Ascending aorta (tissue), 2 donors: ENCODE data around the gene SLC30A2. TPM values are rescaled to one million over a fixed set of nuclear protein-coding genes. Genes with fewer than 3 reads are reported as not detected.

Experiments used
- DNase-seq, 2 donors: peaks; one replicate each; pipeline ENCODE4 v3.0.0-alpha.2; 2019; ENCODE audit warnings: low spot score in 2 of 2
- H3K27ac ChIP-seq, 2 donors: fragments of 200-600 bp; sonication (generic); one replicate each; pipeline ENCODE4 v1.5.1; 2016 to 2017; ENCODE audit warnings: mild to moderate bottlenecking in 1 of 2
- H3K27me3 ChIP-seq: fragments of 200-600 bp; sonication (generic); one replicate; pipeline ENCODE4 v1.5.1; 2017
- H3K36me3 ChIP-seq, 2 donors: fragments of 200-600 bp; sonication (generic); one replicate each; pipeline ENCODE4 v1.5.1; 2016
- H3K4me1 ChIP-seq, 2 donors: fragments of 200-600 bp; sonication (generic); one replicate each; pipeline ENCODE4 v1.5.1; 2016 to 2017; ENCODE audit warnings: mild to moderate bottlenecking in 1 of 2
- H3K4me3 ChIP-seq, 2 donors: fragments of 200-600 bp; sonication (generic); one replicate each; pipeline ENCODE4 v1.5.1; 2016 to 2017; ENCODE audit warnings: mild to moderate bottlenecking in 1 of 2
- H3K9me3 ChIP-seq, 2 donors: fragments of 200-600 bp; sonication (generic); one replicate each; pipeline ENCODE4 v1.5.1; 2016
- CTCF ChIP-seq, 3 experiments: fragments of 200-600 bp in 2 of 3; fragments of 450-650 bp in 1 of 3; sonication (generic) in 2 of 3; IDR thresholded peaks; one replicate each; pipeline ENCODE4 v1.5.1; 2016 to 2019; ENCODE audit warnings: antibody characterized with exemption in 3 of 3, mild to moderate bottlenecking in 1 of 3, moderate library complexity in 1 of 3
- intact Hi-C: fragments of 100-400 bp; cut with DNase I; formaldehyde crosslinking; loops from one replicate; pipeline ENCODE4 v1.15.1; 2023
- total RNA-seq: library from RNA; depleted of rRNA; stranded (reverse); fragments of >200 nt; gene quantifications from one replicate; pipeline ENCODE4 v1.1.0, GENCODE V29; 2016

Gene SLC30A2
- total RNA-seq, 1 donor from 2014 or later: not detected

- Histone ChIP-seq H3K36me3 (no peaks in the 10 kb centered on the region), H3K9me3 (no peaks in the 10 kb centered on the region), H3K27me3 (no peaks in the 10 kb centered on the region), H3K4me3 (no peak overlapping the region), H3K27ac (no peak overlapping the region), H3K4me1 (no peaks in the 10 kb centered on the region)
- TF ChIP-seq CTCF (IDR thresholded peaks at IDR 0.05): no peak
- intact Hi-C loops: no loop called here
- DNase-seq: no peak
These were observed 17.4 kb downstream of the SLC30A2 start for GRCh38 chr1:26028490-26028980.

GRCh38 chr1:26027716-26028489 is 18.0 kb downstream of the SLC30A2 start:
- no peak overlapping the region for H3K4me3 ChIP-seq
- no peak for DNase-seq
- TF ChIP-seq CTCF (IDR thresholded peaks at IDR 0.05): no peak
- H3K9me3 ChIP-seq: no peaks in the 10 kb centered on the region
- no peaks in the 10 kb centered on the region for H3K36me3 ChIP-seq
- intact Hi-C loops: no loop called here
- H3K27me3 ChIP-seq: no peaks in the 10 kb centered on the region
- no peaks in the 10 kb centered on the region for H3K4me1 ChIP-seq
- H3K27ac ChIP-seq: no peak overlapping the region

GRCh38 chr1:26025517-26025916 is 20.4 kb downstream of the SLC30A2 start:
- Histone ChIP-seq H3K4me1 (peaks cover 0 to 6% of the 10 kb centered on the region in 2 donors), H3K27ac (no peak overlapping the region), H3K9me3 (no peaks in the 10 kb centered on the region), H3K27me3 (no peaks in the 10 kb centered on the region), H3K36me3 (no peaks in the 10 kb centered on the region), H3K4me3 (no peak overlapping the region)
- no peak for DNase-seq
- TF ChIP-seq CTCF (IDR thresholded peaks at IDR 0.05): no peak
- intact Hi-C loops: no loop called here

- Histone ChIP-seq H3K4me1 (peaks cover 0 to 6% of the 10 kb centered on the region in 2 donors), H3K27ac (no peak overlapping the region), H3K4me3 (no peak overlapping the region), H3K27me3 (no peaks in the 10 kb centered on the region), H3K36me3 (no peaks in the 10 kb centered on the region), H3K9me3 (no peaks in the 10 kb centered on the region)
- no peak for DNase-seq
- TF ChIP-seq CTCF (IDR thresholded peaks at IDR 0.05): no peak
- intact Hi-C loops: no loop called here
These were observed 20.9 kb downstream of the SLC30A2 start for GRCh38 chr1:26025060-26025459.

- Histone ChIP-seq H3K4me3 (no peak overlapping the region), H3K27ac (no peak overlapping the region), H3K9me3 (no peaks in the 10 kb centered on the region), H3K27me3 (no peaks in the 10 kb centered on the region), H3K36me3 (no peaks in the 10 kb centered on the region), H3K4me1 (peaks cover 0 to 6% of the 10 kb centered on the region in 2 donors)
- intact Hi-C loops: no loop called here
- TF ChIP-seq CTCF (IDR thresholded peaks at IDR 0.05): no peak
- no peak for DNase-seq
These were observed 22.1 kb downstream of the SLC30A2 start for GRCh38 chr1:26023826-26024225.
